Endothelial cell of umbilical vein (primary cell): ENCODE results near the gene PLA2R1. TPM values are rescaled to one million over a fixed set of nuclear protein-coding genes. Genes with fewer than 3 reads are reported as not detected.

Source experiments
- BruUV-seq: library from RNA; stranded (reverse); fragments of 400-500 nt; replicated peaks from 2 replicates; lab custom pipeline; 2021; lab: Mats Ljungman, UMichigan
- CTCF ChIA-PET: fragments of 300-600, 350-600 bp; sonication (Branson Sonifier 250); formaldehyde crosslinking; loops from one replicate; lab custom pipeline; 2021; ENCODE audit warnings: antibody characterized with exemption, inconsistent platforms; lab: Charles Lee
- POLR2A ChIA-PET: fragments of 300-600, 350-600 bp; sonication (Branson Sonifier 250); formaldehyde crosslinking; loops from one replicate; lab custom pipeline; 2021; ENCODE audit warnings: antibody characterized with exemption, inconsistent platforms; lab: Charles Lee
- DNase-seq: peaks from one replicate; pipeline ENCODE4 v3.0.0-alpha.2; 2011; ENCODE audit warnings: low read depth, low spot score
- FAIRE-seq: peaks from 2 replicates; lab custom pipeline; 2011; peaks lifted over from hg19 to GRCh38; lab: Jason Lieb, UNC
- H2AFZ ChIP-seq: 2 replicates; pipeline ENCODE4 v1.6.0; 2012; ENCODE audit warnings: low read depth, low read length, control low read depth, inconsistent platforms
- H3K27ac ChIP-seq: 2 replicates; pipeline ENCODE4 v1.5.1; 2011; ENCODE audit warnings: low read depth, mild to moderate bottlenecking, control low read depth, low read length, moderate library complexity; ENCODE audit not compliant: insufficient read depth
- H3K27me3 ChIP-seq, 2 experiments: 2 replicates each; pipeline versions ENCODE4 v1.6.0 to v1.6.1; 2011; ENCODE audit warnings: low read length in 2 of 2, mixed read lengths in 1 of 2; ENCODE audit not compliant: control insufficient read depth in 2 of 2, insufficient read depth in 2 of 2
- H3K36me3 ChIP-seq, 2 experiments: 2 replicates in 1 of 2; 3 replicates in 1 of 2; pipeline ENCODE4 v1.5.1; 2011; ENCODE audit warnings: low read length in 2 of 2, mild to moderate bottlenecking in 1 of 2, moderate library complexity in 1 of 2; ENCODE audit not compliant: control insufficient read depth in 2 of 2, insufficient read depth in 2 of 2; ENCODE audit errors: extremely low read depth in 1 of 2
- H3K4me1 ChIP-seq: 3 replicates; pipeline ENCODE4 v1.5.1; 2011; ENCODE audit warnings: mild to moderate bottlenecking, low read length; ENCODE audit not compliant: control insufficient read depth, insufficient read depth; ENCODE audit errors: extremely low read depth
- H3K4me2 ChIP-seq: 2 replicates; pipeline ENCODE4 v1.6.1; 2011; ENCODE audit warnings: low read length, control low read depth, mixed read lengths; ENCODE audit not compliant: insufficient read depth
- H3K4me3 ChIP-seq, 3 experiments: fragments of 200-600 bp in 1 of 3; sonication (generic), shearing (Covaris generic) in 1 of 3; replicated peaks in 1 of 3; 2 replicates each; pipeline ENCODE4 v1.5.1; 2011 to 2016; ENCODE audit warnings: control low read depth in 3 of 3, low read length in 3 of 3, mild to moderate bottlenecking in 2 of 3, inconsistent platforms in 1 of 3, low read depth in 1 of 3, moderate library complexity in 1 of 3; ENCODE audit not compliant: insufficient read depth in 1 of 3
- H3K79me2 ChIP-seq: 2 replicates; pipeline ENCODE4 v1.6.0; 2012; ENCODE audit warnings: low read length, inconsistent platforms; ENCODE audit not compliant: control insufficient read depth, insufficient read depth
- H3K9ac ChIP-seq: replicated peaks from 2 replicates; pipeline ENCODE3; 2011; ENCODE audit warnings: low read length, control low read depth; ENCODE audit not compliant: insufficient read depth; ENCODE audit errors: extremely low read depth
- H3K9me1 ChIP-seq: replicated peaks from 3 replicates; pipeline ENCODE4 v1.6.0; 2011; ENCODE audit warnings: mild to moderate bottlenecking, low read length; ENCODE audit not compliant: control insufficient read depth, insufficient read depth; ENCODE audit errors: extremely low read depth
- H3K9me3 ChIP-seq: replicated peaks from 2 replicates; pipeline ENCODE4 v1.5.1; 2012; ENCODE audit warnings: low read length, inconsistent platforms; ENCODE audit not compliant: control insufficient read depth, insufficient read depth
- H4K20me1 ChIP-seq: replicated peaks from 2 replicates; pipeline ENCODE3; 2011; ENCODE audit warnings: mild to moderate bottlenecking, low read length; ENCODE audit not compliant: control insufficient read depth, insufficient read depth; ENCODE audit errors: extremely low read depth
- CTCF ChIP-seq, 2 donors: IDR thresholded peaks; 1 replicate in 1 of 2; 2 replicates in 1 of 2; pipeline ENCODE4 v1.5.1; 2011; ENCODE audit warnings: low read length in 2 of 2, mild to moderate bottlenecking in 2 of 2, moderate library complexity in 2 of 2, control low read depth in 1 of 2, inconsistent platforms in 1 of 2, low read depth in 1 of 2; ENCODE audit not compliant: insufficient read depth in 1 of 2; ENCODE audit errors: extremely low read depth in 1 of 2
- FOS ChIP-seq: IDR thresholded peaks from 2 replicates; pipeline ENCODE4 v1.6.1; 2011; ENCODE audit warnings: mild to moderate bottlenecking, low read length, moderate library complexity, borderline replicate concordance; ENCODE audit not compliant: insufficient read depth
- GATA2 ChIP-seq: IDR thresholded peaks from 2 replicates; pipeline ENCODE4 v1.7.0; 2011; ENCODE audit warnings: low read depth, mild to moderate bottlenecking, moderate library complexity, mixed read lengths, low read length; ENCODE audit not compliant: insufficient read length, insufficient read depth
- JUN ChIP-seq: IDR thresholded peaks from 2 replicates; pipeline ENCODE4 v1.6.1; 2011; ENCODE audit warnings: borderline replicate concordance, low read depth; ENCODE audit not compliant: insufficient read length, insufficient read depth
- MAX ChIP-seq: IDR thresholded peaks from 2 replicates; pipeline ENCODE4 v1.6.1; 2011; ENCODE audit not compliant: insufficient read depth, insufficient read length
- MYC ChIP-seq: IDR thresholded peaks from one replicate; pipeline ENCODE4 v1.6.1; 2011; ENCODE audit warnings: mild to moderate bottlenecking, low read depth, low read length
- POLR2A ChIP-seq: IDR thresholded peaks from 2 replicates; pipeline ENCODE4 v1.6.1; 2012; ENCODE audit warnings: low read depth, mild to moderate bottlenecking, control low read depth, low read length
- POLR2AphosphoS5 ChIP-seq: IDR thresholded peaks from 2 replicates; pipeline ENCODE4 v1.6.1; 2012; ENCODE audit warnings: low read depth, mild to moderate bottlenecking, control low read depth, low read length, moderate library complexity; ENCODE audit not compliant: insufficient read depth
- dilution Hi-C: fragments of 300-500 bp; cut with MboI; formaldehyde crosslinking; loops from one replicate; pipeline ENCODE4 v1.15.0; 2019; ENCODE audit warnings: low sequenced_read_pairs; ENCODE audit not compliant: extremely low pct_ligation_motif_present
- intact Hi-C: fragments of 100-400 bp; cut with micrococcal nuclease; formaldehyde crosslinking; loops from one replicate; pipeline ENCODE4 v1.10.0; 2022
- polyA plus RNA-seq, 4 experiments: library from polyadenylated mRNA; depleted of rRNA in 3 of 4; stranded (reverse) in 3 of 4; unstranded in 1 of 4; fragments of >200 nt; gene quantifications; 2 replicates each; pipeline versions ENCODE4 v1.2.1 to v1.2.3, GENCODE V29; 2011 to 2012; ENCODE audit warnings: missing spikeins in 1 of 4
- total RNA-seq: library from RNA; stranded (reverse); gene quantifications from 2 replicates; pipeline ENCODE4 v1.2.3, GENCODE V29; 2021

PLA2R1 gene
- total and polyA plus RNA-seq, 2 donors (not counting 3 experiments of a cell fraction or from before 2014, with no cell fraction given): 6.9 to 14.4 TPM

GRCh38 chr2:160005476-160005875, 56.9 kb downstream of the PLA2R1 start:
- Histone ChIP-seq H3K36me3 (peaks cover 0 to 9% of the 10 kb centered on the region in 2 experiments), H2AFZ (no peak overlapping the region), H3K9ac (no peak overlapping the region), H3K9me1 (no peaks in the 10 kb centered on the region), H3K4me1 (no peaks in the 10 kb centered on the region), H3K79me2 (no peaks in the 10 kb centered on the region), H3K4me3 (no peak overlapping the region), H4K20me1 (no peaks in the 10 kb centered on the region), H3K27ac (no peak overlapping the region), H3K27me3 (no peaks in the 10 kb centered on the region), H3K9me3 (no peaks in the 10 kb centered on the region), H3K4me2 (no peak overlapping the region)
- ChIA-PET CTCF (no interaction called here), POLR2A (no interaction called here)
- DNase-seq (no peak), FAIRE-seq (no peak)
- TF ChIP-seq CTCF (IDR thresholded peaks at IDR 0.05; ENCODE audit: extremely low read depth in 1 of 2, insufficient read depth in 1 of 2, low read depth in 1 of 2, low read length in 2 of 2) (no peak), POLR2AphosphoS5 (no peak), GATA2 (no peak), MAX (no peak)
- intact Hi-C loops (no loop called here), dilution Hi-C loops (no loop called here)
- BruUV-seq: no TSS peak

GRCh38 chr2:159998961-159999360, 63.5 kb downstream of the PLA2R1 start:
- H3K36me3 ChIP-seq: no peaks in the 10 kb centered on the region
- intact Hi-C loops: no loop called here
- H3K4me2 ChIP-seq: no peak overlapping the region
- H3K9me1 ChIP-seq: no peaks in the 10 kb centered on the region
- no peak for DNase-seq
- H3K27ac ChIP-seq: no peak overlapping the region
- no peaks in the 10 kb centered on the region for H3K9me3 ChIP-seq
- H3K79me2 ChIP-seq: no peaks in the 10 kb centered on the region
- no peak overlapping the region for H2AFZ ChIP-seq
- FAIRE-seq: no peak
- TF ChIP-seq MAX (no peak), MYC (no peak), JUN (no peak), FOS (no peak), POLR2A (no peak)
- H3K9ac ChIP-seq: no peak overlapping the region
- CTCF ChIA-PET: no interaction called here
- no peaks in the 10 kb centered on the region for H4K20me1 ChIP-seq
- dilution Hi-C loops: no loop called here
- no peaks in the 10 kb centered on the region for H3K27me3 ChIP-seq
- POLR2A ChIA-PET: no interaction called here
- H3K4me3 ChIP-seq: no peak overlapping the region
- BruUV-seq: no TSS peak
- H3K4me1 ChIP-seq: no peaks in the 10 kb centered on the region
